Measurements from ENCODE around the gene PLBD1. TPM values are rescaled to one million over a fixed set of nuclear protein-coding genes. Genes with fewer than 3 reads are reported as not detected.

The PLBD1 gene
- total RNA-seq, 1 donor from 2014 or later: 1.1 TPM

GRCh38 chr12:14557966-14558365 is 9.7 kb downstream of the PLBD1 start:
- TF ChIP-seq CTCF (IDR thresholded peaks at IDR 0.05; ENCODE audit: insufficient read depth, low read length, severe bottlenecking): no peak
- H3K36me3 ChIP-seq (ENCODE audit: control insufficient read depth, insufficient read depth, low read length): no peaks in the 10 kb centered on the region
- FAIRE-seq (no peak), DNase-seq (ENCODE audit: low read depth) (no peak)
- H3K27me3 ChIP-seq (ENCODE audit: control insufficient read depth, insufficient read depth, low read length): no peaks in the 10 kb centered on the region
- H3K4me3 ChIP-seq (ENCODE audit: low read depth, low read length): no peak overlapping the region

- DNase-seq (ENCODE audit: low read depth): peak; percentile 62
- no peak overlapping the region for H3K4me3 ChIP-seq (ENCODE audit: low read depth, low read length)
- FAIRE-seq: peak; percentile 60
- no peaks in the 10 kb centered on the region for H3K36me3 ChIP-seq (ENCODE audit: control insufficient read depth, insufficient read depth, low read length)
- no peak for TF ChIP-seq CTCF (IDR thresholded peaks at IDR 0.05; ENCODE audit: insufficient read depth, low read length, severe bottlenecking)
- no peaks in the 10 kb centered on the region for H3K27me3 ChIP-seq (ENCODE audit: control insufficient read depth, insufficient read depth, low read length)
Measured at GRCh38 chr12:14554281-14555007, 13.2 kb downstream of the PLBD1 start.

GRCh38 chr12:14548609-14549008 is 19.1 kb downstream of the PLBD1 start:
- Histone ChIP-seq H3K27me3 (ENCODE audit: control insufficient read depth, insufficient read depth, low read length) (peaks cover 2% of the 10 kb centered on the region), H3K36me3 (ENCODE audit: control insufficient read depth, insufficient read depth, low read length) (no peaks in the 10 kb centered on the region), H3K4me3 (ENCODE audit: low read depth, low read length) (no peak overlapping the region)
- no peak for FAIRE-seq
- no peak for DNase-seq (ENCODE audit: low read depth)
- TF ChIP-seq CTCF (IDR thresholded peaks at IDR 0.05; ENCODE audit: insufficient read depth, low read length, severe bottlenecking): no peak

GRCh38 chr12:14547571-14547970 is 20.1 kb downstream of the PLBD1 start:
- no peaks in the 10 kb centered on the region for H3K36me3 ChIP-seq (ENCODE audit: control insufficient read depth, insufficient read depth, low read length)
- TF ChIP-seq CTCF (IDR thresholded peaks at IDR 0.05; ENCODE audit: insufficient read depth, low read length, severe bottlenecking): no peak
- H3K4me3 ChIP-seq (ENCODE audit: low read depth, low read length): no peak overlapping the region
- FAIRE-seq (no peak), DNase-seq (ENCODE audit: low read depth) (no peak)
- H3K27me3 ChIP-seq (ENCODE audit: control insufficient read depth, insufficient read depth, low read length): peaks cover 2% of the 10 kb centered on the region

- DNase-seq (ENCODE audit: low read depth) (no peak), FAIRE-seq (no peak)
Measured at GRCh38 chr12:14545144-14546124, 22.2 kb downstream of the PLBD1 start.

More at GRCh38 chr12:14545144-14546124, 22.2 kb downstream of the PLBD1 start:
- Histone ChIP-seq H3K4me3 (ENCODE audit: low read depth, low read length) (no peak overlapping the region), H3K27me3 (ENCODE audit: control insufficient read depth, insufficient read depth, low read length) (peaks cover 2% of the 10 kb centered on the region), H3K36me3 (ENCODE audit: control insufficient read depth, insufficient read depth, low read length) (no peaks in the 10 kb centered on the region)
- no peak for TF ChIP-seq CTCF (IDR thresholded peaks at IDR 0.05; ENCODE audit: insufficient read depth, low read length, severe bottlenecking)
